ENCODE data around the gene WIZ. TPM values are rescaled to one million over a fixed set of nuclear protein-coding genes. Genes with fewer than 3 reads are reported as not detected.

WIZ gene
- total and polyA plus RNA-seq, 2 of the 8 experiments (the other 6 are each of a cell fraction or from before 2014, with no cell fraction given) = 12.5 to 33.2 TPM

GRCh38 chr19:15399234-15399515, 50.6 kb downstream of the WIZ start:
- Histone ChIP-seq H2AK5ac (ENCODE audit: low read depth, low read length) (no peak overlapping the region), H3K9ac (replicated peaks in 1 of 4; ENCODE audit: extremely low read depth in 1 of 4, low read depth in 3 of 4, low read length in 3 of 4) (no peak overlapping the region), H3K79me2 (ENCODE audit: control insufficient read depth in 1 of 2, insufficient read depth in 2 of 2, low read length in 2 of 2) (peaks cover 7 to 44% of the 10 kb centered on the region in 2 experiments; a peak in 3 of 4 replicates), H3K9me3 (ENCODE audit: insufficient read depth in 2 of 2, low read depth in 1 of 2, low read length in 1 of 2) (no peaks in the 10 kb centered on the region), H2AFZ (ENCODE audit: low read length) (no peak overlapping the region), H3K23me2 (ENCODE audit: low read depth, low read length) (no peaks in the 10 kb centered on the region), H2BK12ac (ENCODE audit: low read depth, low read length) (no peak overlapping the region), H4K20me1 (replicated peaks in 1 of 2; ENCODE audit: control insufficient read depth in 1 of 2, insufficient read depth in 2 of 2, low read length in 2 of 2) (peaks cover 22 to 35% of the 10 kb centered on the region in 2 experiments), H2BK20ac (ENCODE audit: low read length) (no peak overlapping the region), H3K27ac (ENCODE audit: low read depth, low read length) (no peak overlapping the region), H3K4ac (replicated peaks; ENCODE audit: insufficient read length, low read depth, low read length) (no peak overlapping the region), H3K79me1 (ENCODE audit: low read depth, low read length) (peaks cover 26% of the 10 kb centered on the region), H3K36me3 (ENCODE audit: control insufficient read depth in 2 of 4, insufficient read depth in 4 of 4, low read length in 3 of 4) (peaks cover 28 to 58% (median 41%) of the 10 kb centered on the region in 4 experiments), H2BK15ac (ENCODE audit: low read length) (no peak overlapping the region), H3K4me2 (ENCODE audit: insufficient read depth in 1 of 2, low read depth in 2 of 2, low read length in 2 of 2) (no peak overlapping the region), H3K56ac (replicated peaks; ENCODE audit: insufficient read length, low read depth, low read length) (no peak overlapping the region), H3K23ac (ENCODE audit: insufficient read length) (no peak overlapping the region), H3K18ac (ENCODE audit: extremely low read depth, low read length) (no peak overlapping the region), H3K4me3 (ENCODE audit: extremely low read depth in 1 of 4, insufficient read depth in 2 of 4, low read depth in 3 of 4, low read length in 4 of 4) (no peak overlapping the region), H4K91ac (replicated peaks; ENCODE audit: insufficient read length, low read length) (no peak overlapping the region), H2BK120ac (replicated peaks; ENCODE audit: low read depth, low read length) (no peak overlapping the region), H2BK5ac (ENCODE audit: low read depth, low read length) (no peak overlapping the region), H4K5ac (ENCODE audit: insufficient read length, low read depth, low read length) (no peak overlapping the region), H4K8ac (ENCODE audit: extremely low read depth, insufficient read depth, low read length) (peak overlapping the region; percentile 86; the same call in 1 of the 2 replicates), H3K4me1 (replicated peaks in 1 of 4; ENCODE audit: control insufficient read depth in 3 of 4, insufficient read depth in 4 of 4, low read length in 3 of 4) (no peaks in the 10 kb centered on the region), H3K14ac (ENCODE audit: insufficient read length) (no peak overlapping the region), H3K27me3 (replicated peaks in 1 of 4; ENCODE audit: control insufficient read depth in 3 of 4, extremely low read depth in 1 of 4, insufficient read depth in 3 of 4, low read length in 3 of 4) (no peaks in the 10 kb centered on the region)
- CTCF ChIA-PET (ENCODE audit: partially characterized antibody) = interaction anchor here (0.9 to 1.5 kb wide), 3 partner anchors 13 to 21 kb away, joined by 3 read pairs; no protein-coding TSS in a partner anchor
- FAIRE-seq = no peak
- no peak for DNase-seq (ENCODE audit: low read depth in 1 of 2, low spot score in 2 of 2)
- WGBS, 2 experiments (ENCODE audit: extremely low coverage in 1 of 2, insufficient coverage in 1 of 2, insufficient read length in 1 of 2, insufficient replicate concordance in 2 of 2, low coverage in 1 of 2, low lambda C conversion rate in 2 of 2, missing lambda C conversion rate in 1 of 2) = 91% methylated on average over 8 of the region's 8 CpGs; no CpG with 5 or more reads in 1 of the 2 experiments
- POLR2A ChIA-PET (ENCODE audit: partially characterized antibody) = interaction anchor here (0.8 to 7.0 kb wide), 2 partner anchors 12 to 20 kb away, joined by 4 to 36 read pairs; partner anchors contain the start of gene AKAP8
- TF ChIP-seq BRCA1 (IDR thresholded peaks at IDR 0.05; ENCODE audit: low read depth, low read length) = no peak
- no peak for TF ChIP-seq CTBP2 (IDR thresholded peaks at IDR 0.05; ENCODE audit: borderline replicate concordance, insufficient read depth, insufficient read length, low read length)
- TF ChIP-seq PHF8 (conservative IDR thresholded peaks at IDR 0.05; ENCODE audit: low read depth, low read length) = no peak
- no peak for TF ChIP-seq GTF2F1 (IDR thresholded peaks at IDR 0.05; ENCODE audit: borderline replicate concordance, low read depth, low read length)
- no peak for TF ChIP-seq EGR1 (IDR thresholded peaks at IDR 0.05; ENCODE audit: borderline replicate concordance, low read depth, low read length)
- no peak for TF ChIP-seq SIRT6 (IDR thresholded peaks at IDR 0.05; ENCODE audit: low read length)
- no peak for TF ChIP-seq MAFK (IDR thresholded peaks at IDR 0.05; ENCODE audit: low read depth, low read length)
- TF ChIP-seq CBX8 (IDR thresholded peaks at IDR 0.05; ENCODE audit: borderline replicate concordance, low read depth, low read length) = no peak
- no peak for TF ChIP-seq SAP30 (IDR thresholded peaks at IDR 0.05; ENCODE audit: insufficient read depth, insufficient replicate concordance, low read length)
- no peak for TF ChIP-seq HDAC6 (IDR thresholded peaks at IDR 0.05; ENCODE audit: low read depth, low read length)
- TF ChIP-seq RAD21 (IDR thresholded peaks at IDR 0.05 in 1 of 2, conservative IDR thresholded peaks at IDR 0.05 in 1 of 2; ENCODE audit: low read depth in 2 of 2, low read length in 2 of 2) = no peak
- TF ChIP-seq EZH2 (IDR thresholded peaks at IDR 0.05; ENCODE audit: low read depth, low read length, severe bottlenecking) = no peak
- TF ChIP-seq SP2 (IDR thresholded peaks at IDR 0.05; ENCODE audit: low read length) = no peak

Data from H1 (cell line).